Heart left ventricle (tissue), 13 donors: ENCODE measurements around the gene ALG9.

ENCODE experiments used
- POLR2A ChIP-seq, 2 donors: fragments of 450-650 bp; IDR thresholded peaks; one replicate each; pipeline ENCODE4 v1.6.1; 2017; ENCODE audit warnings: antibody characterized with exemption in 2 of 2, mild to moderate bottlenecking in 2 of 2, moderate library complexity in 2 of 2
- TF ChIP-seq, protein P1 (sequence below), 12 donors: fragments of 200-600 bp; sonication (generic) in 4 of 12; IDR thresholded peaks; one replicate each; pipeline versions ENCODE4 v1.5.0 to v1.8.0; 2018 to 2022; ENCODE audit warnings: antibody characterized with exemption in 12 of 12, mild to moderate bottlenecking in 5 of 12
- donor health status: ischemic (EF 13 %, LVEDD 7.1; RV severe dilation, severe dysfunction).
- donor health status: DM: no; HTN: yes; CAD: no.
- donor health status: DM: no; HTN: no; CAD: no.
- donor health status: ischemic (EF 25% LVEDD 6.9; RV normal size, moderate dysfunction).
- donor health status: ischemic (EF 25% LVEDD 5.7; RV mildly dilated, moderate dysfunction).
- donor health status: ischemic (EF 35%, LVEDD 5.7; RV mildly dilated, moderate dysfunction).
- donor health status: nonischemic (EF 11% LVEDD 7.7; RV severe dilation, severe dysfunction).
- donor health status: DM: yes; HTN: yes; CAD: no.
- donor health status: PGD.
- donor health status: ischemic (EF 29% LVEDD 5.4; RV normal size, mild dysfunction).
- donor health status: nonischemic (EF 23%, LVEDD 6.1; RV moderate dilation, normal function).

DNA sequence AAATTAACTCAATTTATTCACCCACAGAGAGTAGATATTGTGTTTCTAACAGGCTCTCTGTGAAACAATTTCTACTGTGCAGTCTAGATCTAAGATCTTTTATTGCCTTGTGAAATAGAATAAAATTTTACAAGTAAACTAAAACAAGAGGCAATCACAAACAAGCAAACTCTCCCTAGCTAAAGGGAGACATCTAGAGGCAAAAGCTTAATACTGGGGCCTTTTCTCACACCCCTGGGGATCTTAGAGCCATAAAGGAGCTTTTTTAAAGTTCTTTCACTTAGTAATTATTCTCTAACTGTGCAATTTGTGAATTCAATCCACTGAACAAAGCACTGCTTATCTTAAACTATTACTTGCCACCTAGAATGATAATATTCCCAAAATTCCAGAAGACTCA is 19.7 kb downstream of the ALG9 start:
- TF ChIP-seq, protein P1, sequence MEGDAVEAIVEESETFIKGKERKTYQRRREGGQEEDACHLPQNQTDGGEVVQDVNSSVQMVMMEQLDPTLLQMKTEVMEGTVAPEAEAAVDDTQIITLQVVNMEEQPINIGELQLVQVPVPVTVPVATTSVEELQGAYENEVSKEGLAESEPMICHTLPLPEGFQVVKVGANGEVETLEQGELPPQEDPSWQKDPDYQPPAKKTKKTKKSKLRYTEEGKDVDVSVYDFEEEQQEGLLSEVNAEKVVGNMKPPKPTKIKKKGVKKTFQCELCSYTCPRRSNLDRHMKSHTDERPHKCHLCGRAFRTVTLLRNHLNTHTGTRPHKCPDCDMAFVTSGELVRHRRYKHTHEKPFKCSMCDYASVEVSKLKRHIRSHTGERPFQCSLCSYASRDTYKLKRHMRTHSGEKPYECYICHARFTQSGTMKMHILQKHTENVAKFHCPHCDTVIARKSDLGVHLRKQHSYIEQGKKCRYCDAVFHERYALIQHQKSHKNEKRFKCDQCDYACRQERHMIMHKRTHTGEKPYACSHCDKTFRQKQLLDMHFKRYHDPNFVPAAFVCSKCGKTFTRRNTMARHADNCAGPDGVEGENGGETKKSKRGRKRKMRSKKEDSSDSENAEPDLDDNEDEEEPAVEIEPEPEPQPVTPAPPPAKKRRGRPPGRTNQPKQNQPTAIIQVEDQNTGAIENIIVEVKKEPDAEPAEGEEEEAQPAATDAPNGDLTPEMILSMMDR (IDR thresholded peaks at IDR 0.05) = peak in 6 of 12 donors; percentile 15 to 37 (median 26)
- TF ChIP-seq POLR2A (IDR thresholded peaks at IDR 0.05) = no peak
